ENCODE results near the gene LRGUK.

GRCh38 chr7:134254311-134254710 lies 127.2 kb downstream of the LRGUK start:
- TF ChIP-seq CTCF (IDR thresholded peaks at IDR 0.05) (no peak), EZH2 (IDR thresholded peaks at IDR 0.05; ENCODE audit: borderline replicate concordance, insufficient read depth, low read depth, low read length, poor library complexity, severe bottlenecking) (no peak)
